GM06990 (cell line): ENCODE data around the gene ZNF609.

Experiments used
- DNase-seq: peaks from one replicate; pipeline ENCODE4 v3.0.0-alpha.2; 2011; ENCODE audit not compliant: insufficient read length; ENCODE audit errors: extremely low read depth
- H3K27me3 ChIP-seq: replicated peaks from 2 replicates; pipeline ENCODE4 v1.6.0; 2011; ENCODE audit warnings: low read length; ENCODE audit not compliant: control insufficient read depth, insufficient read depth
- H3K36me3 ChIP-seq: 2 replicates; pipeline ENCODE4 v1.5.1; 2011; ENCODE audit warnings: low read length; ENCODE audit not compliant: control insufficient read depth, insufficient read depth
- H3K4me3 ChIP-seq: replicated peaks from 2 replicates; pipeline ENCODE4 v1.5.1; 2011; ENCODE audit warnings: low read depth, mild to moderate bottlenecking, control low read depth, low read length
- TF ChIP-seq, protein P1 (sequence below): IDR thresholded peaks from 2 replicates; pipeline ENCODE4 v1.5.1; 2011; ENCODE audit warnings: low read length, control low read depth, mild to moderate bottlenecking, inconsistent platforms; ENCODE audit not compliant: insufficient read depth, poor library complexity, severe bottlenecking

The ZNF609 gene

DNA sequence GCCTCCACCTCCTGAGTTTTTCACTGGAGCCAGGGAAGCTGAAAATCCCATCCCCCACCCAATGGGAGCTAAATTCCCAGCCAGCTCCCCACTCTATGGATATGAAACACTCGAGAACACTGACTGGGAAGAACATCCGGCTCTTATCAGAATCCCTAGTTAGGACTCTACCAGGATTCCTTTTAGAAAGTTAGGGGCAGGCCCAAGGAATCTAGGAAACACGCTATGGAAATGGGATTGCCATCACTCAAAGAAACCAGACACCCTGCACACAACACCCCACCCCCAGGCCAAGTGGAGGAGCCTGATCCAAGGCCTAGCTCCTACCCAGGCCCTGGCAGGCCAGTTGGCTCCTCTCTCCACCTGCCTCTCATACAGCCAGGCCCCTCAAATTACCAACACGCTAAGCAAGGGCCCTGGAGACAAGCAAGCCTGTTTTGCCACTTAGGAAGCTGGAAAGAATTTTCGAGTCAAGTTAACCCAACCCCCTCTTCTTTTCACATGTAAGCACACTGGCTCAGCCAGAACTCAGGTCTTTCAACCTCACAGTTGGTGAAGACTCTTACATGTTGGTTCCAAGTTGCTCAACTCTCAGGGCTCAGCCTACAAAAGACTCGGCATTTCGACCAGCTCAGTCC lies 239.5 kb downstream of the ZNF609 start:
- TF ChIP-seq, protein P1, sequence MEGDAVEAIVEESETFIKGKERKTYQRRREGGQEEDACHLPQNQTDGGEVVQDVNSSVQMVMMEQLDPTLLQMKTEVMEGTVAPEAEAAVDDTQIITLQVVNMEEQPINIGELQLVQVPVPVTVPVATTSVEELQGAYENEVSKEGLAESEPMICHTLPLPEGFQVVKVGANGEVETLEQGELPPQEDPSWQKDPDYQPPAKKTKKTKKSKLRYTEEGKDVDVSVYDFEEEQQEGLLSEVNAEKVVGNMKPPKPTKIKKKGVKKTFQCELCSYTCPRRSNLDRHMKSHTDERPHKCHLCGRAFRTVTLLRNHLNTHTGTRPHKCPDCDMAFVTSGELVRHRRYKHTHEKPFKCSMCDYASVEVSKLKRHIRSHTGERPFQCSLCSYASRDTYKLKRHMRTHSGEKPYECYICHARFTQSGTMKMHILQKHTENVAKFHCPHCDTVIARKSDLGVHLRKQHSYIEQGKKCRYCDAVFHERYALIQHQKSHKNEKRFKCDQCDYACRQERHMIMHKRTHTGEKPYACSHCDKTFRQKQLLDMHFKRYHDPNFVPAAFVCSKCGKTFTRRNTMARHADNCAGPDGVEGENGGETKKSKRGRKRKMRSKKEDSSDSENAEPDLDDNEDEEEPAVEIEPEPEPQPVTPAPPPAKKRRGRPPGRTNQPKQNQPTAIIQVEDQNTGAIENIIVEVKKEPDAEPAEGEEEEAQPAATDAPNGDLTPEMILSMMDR, result no peak

DNA sequence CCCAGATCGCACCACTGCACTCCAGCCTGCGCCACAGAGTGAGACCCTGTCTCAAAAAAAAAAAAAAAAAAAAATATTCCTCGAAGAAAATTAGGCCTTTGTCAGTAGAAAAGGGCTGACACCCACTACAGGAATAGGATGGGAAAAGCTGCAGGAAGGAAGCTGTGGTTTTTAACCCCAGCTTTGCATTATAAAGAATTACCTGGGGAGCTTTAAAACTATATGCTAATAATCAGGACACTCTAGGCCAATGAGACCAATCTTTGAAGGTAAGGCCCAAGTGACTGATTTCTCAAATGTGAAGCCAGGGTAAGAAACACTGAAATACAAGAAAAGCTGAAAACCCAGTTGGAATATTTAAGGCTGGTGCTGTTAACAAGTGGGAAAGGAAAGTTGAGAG lies 240.7 kb downstream of the ZNF609 start:
- H3K4me3 ChIP-seq, result peak overlapping the region; percentile 91; the same call in 1 of the 2 replicates
- H3K36me3 ChIP-seq, result no peaks in the 10 kb centered on the region
- no peak for DNase-seq
- H3K27me3 ChIP-seq, result no peaks in the 10 kb centered on the region
- TF ChIP-seq, protein P1, result no peak

More for the DNA sequence above, 239.5 kb downstream of the ZNF609 start:
- peaks cover 3% of the 10 kb centered on the region; the same call in 1 of the 2 replicates for H3K36me3 ChIP-seq
- H3K4me3 ChIP-seq, result no peak overlapping the region
- no peak for DNase-seq
- no peaks in the 10 kb centered on the region for H3K27me3 ChIP-seq

DNA sequence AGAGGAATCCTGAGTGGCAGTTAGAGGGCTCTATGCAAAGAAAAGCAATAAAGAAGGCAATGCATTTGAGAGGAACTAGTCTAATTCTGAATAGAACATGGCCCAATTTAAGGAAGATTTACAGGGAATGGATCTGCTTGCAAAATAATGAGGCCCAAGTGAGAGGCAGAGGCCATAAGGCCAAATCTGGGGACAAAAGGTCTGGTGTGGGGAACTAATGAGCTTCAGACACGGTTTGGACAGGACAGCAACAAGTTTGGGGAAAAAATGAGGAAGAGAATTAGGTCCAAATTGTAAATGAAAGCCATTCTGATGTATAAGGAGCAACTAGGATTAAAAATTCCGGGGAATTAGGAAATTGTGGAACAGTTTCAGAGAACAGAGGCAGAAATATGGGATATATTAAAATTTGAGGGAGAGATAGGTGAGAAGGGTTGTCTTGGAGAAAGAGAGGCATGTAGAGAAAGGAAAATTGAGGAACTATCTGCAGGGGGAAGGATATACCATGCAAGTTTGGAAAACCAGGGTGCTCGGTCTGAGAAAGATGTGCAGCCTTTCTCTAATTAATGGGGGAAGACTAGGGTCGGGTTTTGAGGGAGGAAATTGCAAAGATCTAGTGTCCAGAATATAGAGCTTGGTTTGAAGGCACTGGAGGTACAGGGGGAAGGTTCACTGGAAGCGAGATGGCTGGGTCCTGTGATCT lies 241.3 kb downstream of the ZNF609 start:
- TF ChIP-seq, protein P1, result no peak

DNA sequence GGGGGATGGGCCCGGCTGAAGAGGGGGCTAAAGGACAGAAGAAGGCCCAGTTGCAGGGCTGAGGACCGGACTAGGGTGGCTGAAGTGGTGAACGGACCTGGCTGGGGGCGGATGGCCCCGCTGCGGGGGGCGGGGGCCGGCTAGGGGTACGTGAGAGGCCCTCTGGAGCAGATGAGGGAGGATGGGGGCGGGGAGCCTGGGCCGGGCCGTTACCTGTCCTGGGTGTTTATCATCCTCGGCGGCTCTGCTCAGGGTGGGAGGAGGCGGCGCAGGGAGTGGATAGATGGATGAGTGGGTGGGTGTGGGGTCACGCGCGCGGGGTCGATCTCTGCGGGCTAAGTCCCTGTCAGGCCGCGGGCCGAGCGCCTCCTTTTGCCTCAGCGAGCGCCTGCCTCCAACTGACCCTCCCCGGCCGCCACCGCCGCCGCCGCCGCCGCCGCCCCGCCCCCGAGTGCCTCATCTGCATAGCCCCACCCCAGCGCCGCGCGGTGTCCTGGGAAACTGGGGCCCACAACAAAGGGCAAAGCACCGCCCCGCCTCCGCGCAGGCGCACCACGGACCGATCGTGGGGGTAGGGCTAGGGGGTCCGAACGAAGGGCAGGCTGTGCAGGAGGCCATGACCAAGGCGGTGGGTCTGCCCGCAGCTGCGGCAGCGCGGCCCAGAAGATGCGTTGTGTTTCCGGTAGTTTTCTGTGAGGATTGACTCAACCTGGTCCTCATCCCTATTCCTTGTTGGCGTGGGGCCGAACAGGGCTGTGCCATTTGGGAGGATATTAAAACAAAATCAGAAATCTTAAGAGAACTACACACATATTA lies 242.6 kb downstream of the ZNF609 start:
- Histone ChIP-seq H3K36me3 (no peaks in the 10 kb centered on the region), H3K27me3 (no peaks in the 10 kb centered on the region), H3K4me3 (peak overlapping the region; percentile 91)
- TF ChIP-seq, protein P1, result no peak
- DNase-seq, result peak; percentile 92

More for the DNA sequence above, 241.3 kb downstream of the ZNF609 start:
- Histone ChIP-seq H3K36me3 (no peaks in the 10 kb centered on the region), H3K27me3 (no peaks in the 10 kb centered on the region), H3K4me3 (peak overlapping the region; percentile 91)
- no peak for DNase-seq

DNA sequence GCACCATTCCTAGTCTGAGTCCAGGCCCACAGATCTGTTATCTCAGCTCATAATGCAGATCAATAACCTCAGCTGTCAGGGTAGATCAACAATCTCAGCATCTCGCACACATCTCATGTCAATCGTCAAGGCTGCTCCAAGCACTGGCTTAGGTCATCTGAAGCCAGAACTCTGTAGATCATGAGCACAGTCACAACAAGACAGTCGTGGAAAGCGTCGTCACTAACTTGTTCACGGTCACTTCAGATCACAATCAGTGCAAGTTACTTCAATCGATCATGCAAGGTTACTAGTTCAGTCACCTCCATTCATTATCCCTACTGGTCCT lies 243.2 kb downstream of the ZNF609 start:
- Histone ChIP-seq H3K4me3 (peak overlapping the region; percentile 75), H3K27me3 (no peaks in the 10 kb centered on the region), H3K36me3 (no peaks in the 10 kb centered on the region)
- TF ChIP-seq, protein P1, result no peak
- no peak for DNase-seq
